ENCODE results near the gene MADCAM1. TPM values are rescaled to one million over a fixed set of nuclear protein-coding genes. Genes with fewer than 3 reads are reported as not detected.
"Not testable (repeated sequence)": the region's sequence is repeated elsewhere in the genome, so short reads cannot be mapped to it uniquely, and the experiment has no call there.

The MADCAM1 gene
- total RNA-seq, 1 experiment from 2014 or later: 0.23 TPM

DNA sequence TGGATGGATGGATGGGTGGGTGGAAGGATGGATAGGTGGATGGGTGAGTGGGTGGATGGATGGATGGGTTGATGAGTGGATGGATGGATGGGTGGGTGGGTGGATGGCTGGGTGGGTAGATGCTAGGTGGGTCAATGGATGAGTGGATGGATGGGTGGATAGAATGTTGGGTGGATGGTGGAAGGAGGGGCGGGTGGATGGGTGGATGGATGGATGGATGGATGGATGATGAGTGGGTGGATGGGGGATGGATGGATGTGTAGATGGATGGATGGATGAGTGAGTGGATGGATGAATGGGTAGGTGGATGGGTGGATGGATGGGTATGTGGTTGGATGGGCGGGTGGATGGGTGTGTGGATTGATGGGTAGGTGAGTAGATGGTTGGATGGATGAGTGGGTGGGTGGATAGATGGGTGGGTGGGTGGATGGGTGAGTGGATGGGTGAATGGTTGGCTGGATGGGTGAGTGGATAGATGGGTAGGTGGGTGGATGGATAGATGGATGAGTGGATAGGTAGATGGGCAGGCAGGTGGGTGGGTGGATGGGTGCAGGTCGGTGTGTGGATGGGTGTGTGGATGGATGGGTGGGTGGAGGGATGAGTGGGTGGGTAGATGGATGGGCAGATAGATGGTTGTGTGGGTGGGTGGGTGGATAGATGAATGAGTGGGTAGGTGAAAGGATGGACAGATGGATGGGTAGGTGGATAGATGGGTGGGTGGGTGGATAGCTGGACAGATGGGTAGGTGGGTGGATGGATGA lies 31.1 kb upstream of the MADCAM1 start:
- no peak for DNase-seq (ENCODE audit: low read depth)

DNA sequence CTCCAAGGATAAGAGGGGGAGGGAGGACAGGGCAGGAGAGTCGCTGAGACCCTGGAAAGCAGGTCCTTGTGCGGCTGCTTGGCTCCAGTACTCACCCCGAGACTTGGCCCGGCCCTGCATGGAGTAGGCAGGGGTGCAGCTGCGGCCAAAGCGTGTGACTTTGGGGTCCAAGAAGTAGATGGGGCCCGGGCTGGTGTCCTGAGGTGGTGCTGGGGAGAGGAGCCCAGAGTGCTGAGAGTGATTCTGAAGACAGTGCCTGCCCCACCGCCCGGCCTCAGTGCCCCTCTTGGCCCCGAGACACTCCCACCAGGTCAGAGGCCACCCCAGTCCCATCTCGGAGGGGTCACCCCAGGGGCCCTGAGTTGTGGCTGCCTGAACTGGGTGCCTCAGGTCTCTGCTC lies 28.7 kb upstream of the MADCAM1 start:
- DNase-seq (ENCODE audit: low read depth): no peak

DNA sequence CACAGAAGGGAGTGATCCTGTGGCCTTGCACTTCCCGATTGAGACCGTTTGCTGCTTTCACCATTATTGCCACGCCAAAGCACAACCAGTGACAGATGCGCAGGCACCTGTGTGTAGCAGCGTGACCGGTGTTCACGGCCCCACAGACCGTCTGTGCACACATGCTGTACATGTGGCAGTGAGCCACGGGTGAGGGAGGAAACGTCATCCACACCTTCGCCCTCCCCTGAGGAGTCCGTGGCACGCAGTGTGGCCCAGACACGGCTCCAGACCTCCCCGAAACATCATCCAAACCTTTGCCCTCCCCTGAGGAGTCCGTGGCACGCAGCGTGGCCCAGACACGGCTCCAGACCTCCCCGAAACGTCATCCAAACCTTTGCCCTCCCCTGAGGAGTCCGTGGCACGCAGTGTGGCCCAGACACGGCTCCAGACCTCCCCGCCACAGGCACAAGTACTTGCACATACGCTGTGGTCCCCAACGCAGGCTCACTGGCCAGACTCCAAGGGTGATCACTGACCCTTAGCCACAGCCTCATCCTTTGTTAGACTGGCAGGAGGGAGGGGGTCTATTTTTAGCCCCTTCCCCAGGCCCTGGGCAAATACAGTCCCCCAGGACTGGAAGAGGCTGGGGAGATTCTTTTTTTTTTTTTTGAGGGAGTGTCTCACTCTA lies 27.6 kb upstream of the MADCAM1 start:
- no peak for DNase-seq (ENCODE audit: low read depth)

DNA sequence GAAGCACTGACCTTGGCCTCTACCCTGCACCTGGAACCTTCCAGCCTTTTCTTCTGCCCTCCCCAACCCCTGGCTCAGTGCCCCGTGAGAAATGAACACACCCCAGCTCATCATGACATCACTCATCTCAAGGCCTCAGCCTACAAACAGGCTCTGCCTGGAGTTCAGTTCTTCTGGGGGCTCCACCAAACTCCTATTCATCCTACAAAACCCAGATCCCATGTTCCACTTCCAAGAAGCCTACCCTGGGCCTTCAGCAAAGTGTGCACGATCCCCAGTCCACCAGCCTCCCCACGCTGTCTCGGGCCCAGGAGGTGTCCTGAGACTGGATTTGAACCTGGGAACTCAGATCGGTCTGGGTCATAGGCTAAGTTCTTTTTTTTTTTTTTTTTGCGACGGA lies 26.5 kb upstream of the MADCAM1 start:
- no peak for DNase-seq (ENCODE audit: low read depth)

DNA sequence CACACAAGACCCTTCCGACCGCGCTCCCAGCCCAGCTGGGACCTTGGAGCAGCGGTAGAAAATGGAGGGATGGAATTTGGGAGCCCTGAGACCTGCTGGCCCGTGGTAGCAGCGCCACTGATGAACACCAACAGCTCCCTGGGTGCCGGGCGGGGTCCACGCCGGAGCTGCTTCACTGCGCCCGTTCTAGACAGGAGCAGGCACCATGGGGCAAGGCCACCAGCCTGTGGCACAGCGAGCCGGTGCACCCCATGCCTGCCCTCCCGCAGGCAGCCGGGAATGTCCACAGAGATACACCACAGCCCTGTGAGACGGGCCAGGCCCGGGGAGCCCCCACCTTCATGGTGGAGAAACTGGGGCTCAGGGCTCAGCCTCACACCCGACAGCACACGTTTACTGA lies 25.6 kb upstream of the MADCAM1 start:
- no peak for DNase-seq (ENCODE audit: low read depth)

DNA sequence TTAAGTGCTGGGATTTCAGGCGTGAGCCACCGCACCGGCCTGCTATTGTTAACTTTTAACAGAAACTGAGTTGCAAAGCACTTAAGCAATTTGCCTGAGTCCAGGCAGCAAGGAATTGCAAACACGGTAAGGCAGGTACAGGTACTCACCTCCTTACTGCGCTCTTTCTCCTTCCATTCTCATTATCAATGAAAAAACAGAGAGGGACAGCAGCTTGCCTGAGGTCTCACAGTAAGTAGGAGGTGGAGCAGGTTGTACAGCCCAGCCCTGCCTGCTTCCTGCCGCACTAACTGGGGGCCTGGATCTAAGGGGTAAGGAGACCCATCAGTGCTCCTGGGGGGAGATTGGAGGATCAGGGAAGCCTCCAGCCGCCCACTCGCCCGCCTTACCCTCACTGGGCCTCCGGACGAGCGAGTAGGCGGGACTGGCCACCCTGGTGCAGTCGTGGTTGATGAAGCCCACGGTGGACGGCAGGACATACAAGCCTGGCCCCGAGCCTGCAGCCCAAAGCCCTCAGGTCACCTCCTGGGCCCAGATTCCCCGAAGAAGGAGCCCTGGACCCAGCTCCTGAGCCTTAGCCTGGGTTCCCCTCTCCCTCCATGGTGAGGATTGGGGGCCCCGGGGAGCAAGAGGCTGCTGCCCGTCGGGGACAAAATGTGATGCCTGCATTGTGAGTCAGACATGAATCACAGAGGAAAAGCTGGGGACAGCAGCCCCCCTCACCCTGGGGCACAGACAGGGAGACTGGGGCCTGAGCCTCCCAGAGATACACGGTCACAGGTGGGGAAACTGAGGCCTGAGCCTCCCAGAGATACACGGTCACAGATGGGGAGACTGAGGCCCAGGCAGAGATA lies 24.1 kb upstream of the MADCAM1 start:
- DNase-seq (ENCODE audit: low read depth): peak; percentile 26

DNA sequence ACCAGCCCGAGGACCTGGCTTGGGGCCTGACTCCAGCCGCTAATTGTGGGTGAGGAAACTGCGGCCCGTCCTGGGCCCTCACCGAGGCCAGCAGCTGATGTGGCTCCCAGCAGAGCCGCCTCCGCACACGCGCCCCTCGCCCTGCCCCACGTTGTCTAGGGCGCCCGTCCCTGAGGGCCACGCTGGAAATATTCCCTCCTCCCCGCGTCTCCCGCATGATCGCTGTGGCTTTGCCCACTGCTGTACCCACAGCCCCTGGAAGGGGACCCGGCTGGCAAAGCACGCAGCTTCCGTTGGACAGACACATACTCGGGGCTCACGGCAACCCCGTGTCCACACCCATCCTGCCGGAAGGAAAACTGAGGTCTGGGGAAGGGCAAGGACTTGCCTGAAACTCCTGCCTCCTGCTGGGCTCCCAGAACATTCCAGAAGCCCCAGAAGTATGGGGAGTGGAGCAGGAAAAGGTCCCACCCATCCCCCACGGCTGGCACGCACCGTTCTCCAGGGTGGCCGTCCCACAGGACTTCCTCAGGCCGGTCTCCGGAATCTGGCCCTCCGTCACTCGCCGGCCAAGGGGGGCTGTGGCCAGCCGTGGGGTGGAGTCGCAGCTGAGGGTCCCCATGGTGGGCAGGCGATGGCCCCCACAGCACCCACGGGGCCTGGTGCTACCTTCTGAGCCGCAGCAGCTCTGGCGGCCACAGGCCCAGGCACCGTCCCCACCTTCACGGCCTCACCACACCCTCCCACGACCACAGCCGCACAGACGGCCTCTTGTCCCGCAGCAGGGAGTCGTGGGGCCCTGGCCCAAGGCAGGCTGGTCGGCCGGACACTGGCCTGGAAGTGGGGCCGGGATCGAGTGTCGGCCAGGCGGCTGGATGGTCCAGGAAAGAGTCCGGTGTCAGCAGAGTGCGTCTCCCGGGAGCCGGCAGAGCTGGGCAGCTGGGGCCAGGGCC lies 21.9 kb upstream of the MADCAM1 start:
- no peak for DNase-seq (ENCODE audit: low read depth)

DNA sequence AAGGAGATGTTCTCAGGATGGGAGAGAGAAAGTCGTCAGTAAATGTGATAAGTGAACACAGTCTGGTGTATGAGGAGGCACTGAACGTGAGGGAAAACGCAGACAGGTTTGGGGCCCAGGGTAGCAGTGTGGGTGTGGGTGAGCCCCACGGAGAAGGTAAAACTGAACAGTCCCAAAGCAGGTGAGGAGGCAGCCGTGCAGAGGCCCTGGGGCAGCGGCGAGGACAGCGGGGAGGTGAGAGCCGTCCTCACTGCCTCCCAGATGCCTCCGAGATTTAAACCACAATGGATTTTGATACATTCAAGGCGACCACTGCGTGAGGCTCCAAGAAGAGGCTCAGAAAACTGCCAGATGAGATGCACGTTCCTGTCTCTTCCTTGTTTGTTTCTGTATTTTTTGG lies 20.9 kb upstream of the MADCAM1 start:
- DNase-seq (ENCODE audit: low read depth): no peak

DNA sequence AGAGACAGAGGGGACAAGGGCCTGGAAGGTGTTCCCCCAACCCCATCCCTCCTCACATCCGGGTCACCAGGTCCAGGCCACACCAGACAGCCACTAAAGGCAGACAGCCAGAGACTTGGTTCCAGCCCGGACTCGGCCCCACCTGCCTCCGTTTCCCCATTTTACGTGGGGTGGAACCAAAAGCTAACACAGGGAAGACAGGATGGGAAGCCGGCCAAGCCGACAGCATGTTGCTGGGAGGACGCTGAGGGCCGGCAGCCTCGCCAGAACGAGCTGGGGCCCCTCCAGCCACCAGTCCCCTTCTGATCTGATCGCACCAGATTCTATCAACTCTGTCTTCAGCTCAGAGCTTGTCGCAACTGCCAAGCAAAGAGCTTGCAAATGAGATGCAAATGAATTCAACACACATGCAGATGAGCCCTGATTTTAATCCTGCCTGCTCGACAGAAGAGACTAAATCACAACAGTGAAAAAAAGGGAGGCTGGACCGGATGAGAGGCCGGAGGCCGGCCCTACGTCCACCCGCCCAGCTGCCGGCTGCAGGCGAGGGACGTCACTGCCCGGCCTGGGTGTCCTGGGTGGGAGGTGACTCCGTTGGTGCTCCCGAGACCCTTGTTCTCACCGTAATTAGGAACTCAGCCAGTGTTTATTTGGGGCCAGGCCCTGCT lies 17.9 kb upstream of the MADCAM1 start:
- DNase-seq (ENCODE audit: low read depth): no peak

DNA sequence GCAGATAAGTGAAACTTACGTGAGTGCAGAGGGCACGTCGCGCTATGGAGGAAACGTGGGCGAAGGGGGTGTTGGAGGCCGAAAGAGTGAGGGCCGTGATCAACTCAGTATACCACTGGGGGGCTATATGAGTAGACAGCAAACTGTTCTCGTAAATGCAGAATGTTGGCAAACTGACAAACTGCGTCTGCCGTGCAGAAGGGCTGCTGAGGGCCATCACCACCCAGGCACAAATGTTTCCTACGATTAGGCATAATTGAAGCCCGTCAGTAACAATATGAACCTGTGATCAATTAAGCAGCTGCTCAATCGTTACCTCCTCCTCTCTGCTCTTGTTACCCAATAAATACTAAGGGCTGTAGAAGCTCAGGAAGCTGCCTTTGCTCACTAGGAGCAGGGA lies 17.3 kb upstream of the MADCAM1 start:
- DNase-seq (ENCODE audit: low read depth): no peak

DNA sequence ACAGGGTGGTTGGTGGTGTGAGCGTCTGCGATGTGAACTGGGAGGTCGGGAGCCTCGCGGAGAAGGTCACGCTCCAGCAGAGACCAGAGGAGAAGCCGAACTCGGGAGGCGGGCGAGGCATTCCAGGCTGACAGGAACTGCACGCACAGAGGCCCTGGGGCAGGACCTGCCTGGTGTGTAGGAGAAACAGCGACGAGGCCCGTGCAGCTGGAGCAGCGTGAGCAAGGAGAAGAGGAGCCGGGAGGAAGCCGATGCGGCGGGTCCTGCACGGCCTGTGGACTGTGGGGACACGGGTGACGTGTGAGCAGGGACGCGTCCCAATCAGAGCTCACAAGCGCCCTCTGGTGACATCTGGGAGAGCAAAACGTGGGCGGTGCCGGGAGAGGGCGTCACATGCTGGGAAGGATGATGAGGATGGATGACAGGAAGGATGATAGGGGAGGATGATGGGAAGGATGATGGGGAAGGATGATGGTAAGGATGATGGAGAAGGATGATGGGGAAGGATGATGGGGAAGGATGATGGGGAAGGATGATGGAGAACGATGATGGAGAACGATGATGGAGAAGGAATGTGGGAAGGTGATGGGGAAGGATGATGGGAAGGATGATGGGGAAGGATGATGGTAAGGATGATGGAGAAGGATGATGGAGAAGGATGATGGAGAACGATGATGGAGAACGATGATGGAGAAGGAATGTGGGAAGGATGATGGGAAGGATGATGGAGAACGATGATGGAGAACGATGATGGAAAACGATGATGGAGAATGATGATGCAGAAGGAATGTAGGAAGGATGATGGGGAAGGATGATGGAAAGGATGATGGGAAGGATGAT lies 16.1 kb upstream of the MADCAM1 start:
- peak; percentile 29 for DNase-seq (ENCODE audit: low read depth)

DNA sequence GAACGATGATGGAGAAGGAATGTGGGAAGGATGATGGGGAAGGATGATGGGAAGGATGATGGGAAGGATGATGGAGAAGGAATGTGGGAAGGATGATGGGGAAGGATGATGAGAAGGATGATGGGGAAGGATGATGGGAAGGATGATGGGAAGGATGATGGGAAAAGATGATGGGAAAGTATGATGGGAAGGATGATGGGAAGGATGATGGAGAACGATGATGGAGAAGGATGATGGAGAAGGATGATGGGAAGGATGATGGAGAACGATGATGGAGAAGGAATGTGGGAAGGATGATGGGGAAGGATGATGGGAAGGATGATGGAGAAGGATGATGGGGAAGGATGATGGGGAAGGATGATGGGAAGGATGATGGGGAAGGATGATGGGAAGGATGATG lies 15.2 kb upstream of the MADCAM1 start:
- DNase-seq (ENCODE audit: low read depth): not testable (repeated sequence)

DNA sequence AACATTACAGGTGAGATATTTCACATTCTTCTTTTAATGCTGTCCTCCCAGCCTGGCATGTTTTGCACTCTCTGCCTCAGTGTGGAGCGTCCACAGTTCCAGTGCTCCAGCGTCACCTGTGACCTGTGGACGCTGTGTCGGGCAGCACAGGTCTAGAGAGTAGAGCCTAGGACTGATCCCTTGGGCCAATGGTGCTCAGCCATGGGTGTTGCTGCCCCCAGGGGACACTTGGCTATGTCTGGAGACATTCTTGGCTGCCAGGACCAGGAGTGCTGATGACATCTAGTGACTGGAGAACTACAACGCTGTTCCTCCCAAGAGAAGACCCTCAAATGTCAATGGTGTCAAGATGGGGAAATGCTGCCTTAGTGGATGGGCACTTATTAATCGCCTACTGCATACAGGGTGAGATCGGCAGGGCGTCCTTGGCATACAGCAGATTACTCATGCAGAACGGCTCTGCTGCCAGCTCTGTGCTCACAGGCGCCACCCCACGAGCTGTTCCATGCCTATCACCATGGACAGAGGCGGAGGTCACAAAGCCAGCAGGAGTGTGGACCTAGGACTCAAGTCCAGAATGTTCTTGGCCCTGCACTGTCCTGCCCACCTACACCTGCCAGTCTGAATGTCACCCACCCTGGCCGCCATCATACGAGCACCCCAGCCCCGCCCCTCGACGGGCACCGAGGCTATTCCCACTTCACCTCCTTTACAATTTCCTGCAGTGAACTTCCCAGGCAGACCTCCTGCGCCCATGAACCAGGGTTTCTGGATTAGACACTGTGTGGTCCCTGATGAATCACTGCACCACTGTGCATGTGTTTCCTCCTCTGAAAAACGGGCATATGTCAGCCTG lies 13.9 kb upstream of the MADCAM1 start:
- DNase-seq (ENCODE audit: low read depth): no peak

DNA sequence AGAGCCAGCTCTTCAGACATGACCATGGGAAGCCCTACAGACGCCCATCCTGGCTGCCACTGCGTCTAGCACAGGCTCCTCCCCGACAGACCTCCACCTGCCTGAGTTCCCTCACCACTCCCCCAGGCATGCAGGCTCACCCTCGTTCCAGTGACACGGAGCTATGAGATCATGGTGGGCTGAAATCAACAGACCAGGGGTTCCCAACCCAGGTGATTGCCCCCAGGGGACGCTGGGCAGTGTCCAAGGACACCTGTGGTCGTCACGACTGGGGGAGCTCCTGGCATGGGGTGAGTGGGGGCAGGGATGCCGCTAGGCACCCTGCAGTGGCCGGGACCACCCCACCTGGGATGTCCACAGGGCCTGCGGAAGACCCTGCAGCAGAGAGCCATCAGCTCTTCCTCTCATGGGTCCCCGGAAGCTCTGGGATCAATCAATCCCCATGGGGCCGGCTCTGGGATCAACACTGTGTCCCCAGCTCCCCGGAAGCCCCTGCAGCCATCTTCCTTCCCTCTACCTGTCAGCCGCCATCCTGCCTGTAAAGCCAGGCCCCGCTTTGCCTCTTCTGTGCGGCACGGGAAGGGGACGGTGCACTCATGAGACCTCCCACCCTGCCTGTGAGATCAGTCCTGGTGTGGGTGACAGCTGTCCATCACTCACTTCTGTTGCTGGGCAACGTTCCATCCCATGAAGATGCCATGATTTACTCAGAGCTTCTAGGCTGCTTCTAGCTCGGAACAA lies 12.8 kb upstream of the MADCAM1 start:
- DNase-seq (ENCODE audit: low read depth): no peak

DNA sequence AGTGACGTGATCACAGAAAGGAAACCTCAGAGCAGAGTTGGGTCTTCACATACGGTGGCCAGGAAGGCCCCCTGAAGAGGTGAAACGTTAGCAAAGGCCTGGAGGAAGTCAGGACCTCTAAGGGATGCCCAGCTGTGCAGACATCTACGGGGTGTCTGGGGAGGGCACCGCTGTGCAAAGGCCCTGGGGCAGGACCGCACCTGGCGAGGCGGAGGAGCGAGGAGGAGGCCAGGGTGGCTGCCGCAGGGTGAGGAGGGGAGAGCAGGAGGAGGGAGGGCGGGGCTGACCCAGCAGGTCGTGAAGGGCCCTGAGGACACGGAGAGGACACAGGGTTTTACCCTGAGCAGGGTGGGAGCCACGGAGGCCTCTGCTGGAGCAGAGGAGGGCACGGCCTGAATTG lies 11.8 kb upstream of the MADCAM1 start:
- DNase-seq (ENCODE audit: low read depth): no peak

DNA sequence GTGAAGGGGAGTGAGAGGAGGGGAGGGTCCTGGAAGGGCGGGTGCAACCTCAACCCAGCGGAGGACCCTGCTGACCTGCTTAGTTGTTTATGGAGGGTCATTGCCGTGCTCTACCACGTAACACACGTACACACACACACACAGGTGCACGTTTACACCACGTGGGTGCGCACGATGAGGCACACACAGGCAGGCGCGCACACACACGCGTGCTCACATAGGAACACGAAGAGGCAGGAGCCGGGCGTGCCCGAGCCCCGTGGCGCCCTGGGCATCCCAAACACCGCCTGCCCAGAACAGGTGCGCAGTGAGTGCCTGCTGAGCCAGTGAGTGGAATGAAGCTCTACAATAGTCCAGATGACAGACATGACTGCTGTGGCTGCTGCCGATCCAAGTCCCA lies 11.2 kb upstream of the MADCAM1 start:
- peak; percentile 22 for DNase-seq (ENCODE audit: low read depth)

DNA sequence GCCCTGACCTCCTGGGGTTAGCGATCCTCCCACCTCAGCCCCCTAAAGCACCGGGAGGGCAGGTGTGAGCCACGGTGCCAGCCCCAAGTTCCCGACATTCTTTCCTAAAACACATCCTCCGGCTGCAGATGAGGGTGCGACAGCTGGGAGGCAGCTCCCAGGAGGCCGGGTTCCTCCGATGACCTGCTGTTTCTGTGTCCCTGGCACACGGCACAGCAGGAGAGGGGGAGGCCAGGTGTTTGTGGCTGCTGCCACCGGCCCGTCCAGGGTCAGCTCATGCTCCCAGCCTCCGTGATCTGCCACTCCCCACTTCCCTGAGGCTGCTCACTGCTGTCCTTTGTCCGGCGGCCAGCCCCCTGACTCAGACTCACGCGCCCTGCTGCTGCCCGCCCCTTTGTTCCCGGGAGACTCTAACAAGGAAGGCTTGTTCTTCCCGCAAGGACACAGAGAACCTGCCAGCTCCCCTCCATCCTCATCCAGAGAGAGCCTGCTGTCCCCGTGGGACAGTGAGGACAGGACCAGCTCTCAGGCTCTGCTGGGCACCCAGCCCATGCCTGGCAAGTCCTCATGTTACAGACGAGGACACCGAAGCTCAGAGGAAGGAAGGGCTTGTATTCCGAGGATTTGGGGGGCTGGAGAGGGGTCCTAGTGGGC lies 10.6 kb upstream of the MADCAM1 start:
- DNase-seq (ENCODE audit: low read depth): peak; percentile 45
